Right lobe of liver (tissue), 6 donors: ENCODE measurements around the gene RSAD1. TPM values are rescaled to one million over a fixed set of nuclear protein-coding genes. Genes with fewer than 3 reads are reported as not detected.

ENCODE experiments used
- ATAC-seq, 4 donors: fragments of 200-7000 bp; cut with Tn5 transposase; one replicate each; pipeline ENCODE4 v1.9.1; 2020; ENCODE audit warnings: mild to moderate bottlenecking in 4 of 4, moderate library complexity in 4 of 4
- DNase-seq, 3 donors: peaks; one replicate each; pipeline ENCODE4 v3.0.0-alpha.2; 2020
- H3K27ac ChIP-seq, 3 donors: fragments of 200-600 bp; one replicate each; pipeline ENCODE4 v1.8.0; 2022
- H3K27me3 ChIP-seq, 2 donors: fragments of 200-600 bp; one replicate each; pipeline ENCODE4 v1.8.0; 2022
- H3K36me3 ChIP-seq, 4 donors: fragments of 200-600 bp; sonication (generic) in 1 of 4; one replicate each; pipeline versions ENCODE4 v1.5.1 to v1.8.0; 2017 to 2022; ENCODE audit warnings: control low read depth in 1 of 4
- H3K4me1 ChIP-seq, 4 donors: fragments of 200-600 bp; sonication (generic) in 1 of 4; one replicate each; pipeline versions ENCODE4 v1.5.1 to v1.8.0; 2017 to 2022; ENCODE audit warnings: control low read depth in 1 of 4
- H3K4me3 ChIP-seq, 3 donors: fragments of 200-600 bp; one replicate each; pipeline ENCODE4 v1.8.0; 2022
- H3K9me3 ChIP-seq, 4 donors: fragments of 200-600 bp; sonication (generic) in 1 of 4; one replicate each; pipeline versions ENCODE4 v1.5.1 to v1.8.0; 2017 to 2022; ENCODE audit warnings: control low read depth in 1 of 4
- POLR2A ChIP-seq: fragments of 450-650 bp; IDR thresholded peaks from one replicate; pipeline ENCODE4 v1.6.1; 2017; ENCODE audit warnings: antibody characterized with exemption, mild to moderate bottlenecking
- WGBS: methylation state at CpG from one replicate; pipeline ENCODE4 v1.1.6; 2018; ENCODE audit warnings: low coverage, low lambda C conversion rate; ENCODE audit not compliant: insufficient coverage; ENCODE audit errors: missing lambda C conversion rate; 5-methylcytosine and 5-hydroxymethylcytosine counted together
- intact Hi-C, 2 donors: fragments of 100-400 bp; cut with DNase I; formaldehyde crosslinking; loops; one replicate each; pipeline versions ENCODE4 v1.11.2 to v1.14.1; 2022
- total RNA-seq, 6 experiments: library from RNA; depleted of rRNA in 2 of 6; stranded (reverse); fragments of >200 nt in 2 of 6; fragmentation: NEBNext Ultra II Directional in 3 of 6; extraction: Animal tissue kit (Norgen Biotek cat#: 25700) in 3 of 6; gene quantifications; one replicate each; pipeline versions ENCODE4 v1.1.0 to v1.2.4, GENCODE V29; 2016 to 2023
- TF ChIP-seq, protein P1 (sequence below), 4 donors: fragments of 200-600 bp in 3 of 4; fragments of 450-650 bp in 1 of 4; IDR thresholded peaks; one replicate each; pipeline versions ENCODE4 v1.5.1 to v1.8.0; 2016 to 2022; ENCODE audit warnings: antibody characterized with exemption in 4 of 4, mild to moderate bottlenecking in 2 of 4
- donor health status: DM: no; HTN: yes; CAD: no.
- donor health status: DM: no; HTN: no; CAD: no.
- donor health status: DM: no; HTN: no; CAD: no.
- donor health status: DM: no; HTN: yes; CAD: no.
- donor health status: DM: no; HTN: yes; CAD: no.

Gene RSAD1
- total RNA-seq, 6 experiments from 2014 or later = 17.9 to 26.6 (median 23.4) TPM

DNA sequence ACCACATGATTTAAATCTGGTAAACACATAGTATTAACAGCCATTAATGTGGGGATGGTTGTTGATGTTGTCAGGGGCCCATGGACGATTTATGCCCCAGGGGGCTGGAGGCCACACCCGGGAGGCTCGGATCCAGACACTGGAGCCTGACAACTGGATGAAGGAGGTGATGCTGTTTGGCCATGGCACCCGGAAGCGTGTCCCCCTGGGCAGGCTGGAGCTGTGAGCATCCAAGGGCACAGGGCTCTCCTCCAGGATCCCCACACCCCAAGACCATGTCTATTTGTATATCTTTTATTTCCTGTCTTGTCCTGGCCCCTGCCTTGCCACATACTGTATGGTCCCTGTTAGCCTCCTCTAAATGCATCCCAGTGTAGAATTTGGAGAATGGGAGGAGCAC is 4.6 kb downstream of the RSAD1 start:
- peak overlapping the region in 1 of 3 donors; percentile 55 for H3K27ac ChIP-seq
- no peaks in the 10 kb centered on the region for H3K27me3 ChIP-seq
- no peak for ATAC-seq
- peak in 1 of 3 donors; percentile 21 for DNase-seq
- H3K9me3 ChIP-seq = no peaks in the 10 kb centered on the region
- no peak for TF ChIP-seq POLR2A
- TF ChIP-seq, protein P1, sequence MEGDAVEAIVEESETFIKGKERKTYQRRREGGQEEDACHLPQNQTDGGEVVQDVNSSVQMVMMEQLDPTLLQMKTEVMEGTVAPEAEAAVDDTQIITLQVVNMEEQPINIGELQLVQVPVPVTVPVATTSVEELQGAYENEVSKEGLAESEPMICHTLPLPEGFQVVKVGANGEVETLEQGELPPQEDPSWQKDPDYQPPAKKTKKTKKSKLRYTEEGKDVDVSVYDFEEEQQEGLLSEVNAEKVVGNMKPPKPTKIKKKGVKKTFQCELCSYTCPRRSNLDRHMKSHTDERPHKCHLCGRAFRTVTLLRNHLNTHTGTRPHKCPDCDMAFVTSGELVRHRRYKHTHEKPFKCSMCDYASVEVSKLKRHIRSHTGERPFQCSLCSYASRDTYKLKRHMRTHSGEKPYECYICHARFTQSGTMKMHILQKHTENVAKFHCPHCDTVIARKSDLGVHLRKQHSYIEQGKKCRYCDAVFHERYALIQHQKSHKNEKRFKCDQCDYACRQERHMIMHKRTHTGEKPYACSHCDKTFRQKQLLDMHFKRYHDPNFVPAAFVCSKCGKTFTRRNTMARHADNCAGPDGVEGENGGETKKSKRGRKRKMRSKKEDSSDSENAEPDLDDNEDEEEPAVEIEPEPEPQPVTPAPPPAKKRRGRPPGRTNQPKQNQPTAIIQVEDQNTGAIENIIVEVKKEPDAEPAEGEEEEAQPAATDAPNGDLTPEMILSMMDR (IDR thresholded peaks at IDR 0.05) = no peak
- H3K4me3 ChIP-seq = no peak overlapping the region
- 90% methylated on average over 3 of the region's 5 CpGs for WGBS
- H3K36me3 ChIP-seq = peaks cover 0 to 21% (median 8%) of the 10 kb centered on the region in 4 donors
- H3K4me1 ChIP-seq = peaks cover 0 to 20% (median 5%) of the 10 kb centered on the region in 4 donors
- intact Hi-C loops = loop anchor here in 1 of 2 donors (10.0 kb wide), 1 partner anchor 128 kb away; no protein-coding TSS in a partner anchor

DNA sequence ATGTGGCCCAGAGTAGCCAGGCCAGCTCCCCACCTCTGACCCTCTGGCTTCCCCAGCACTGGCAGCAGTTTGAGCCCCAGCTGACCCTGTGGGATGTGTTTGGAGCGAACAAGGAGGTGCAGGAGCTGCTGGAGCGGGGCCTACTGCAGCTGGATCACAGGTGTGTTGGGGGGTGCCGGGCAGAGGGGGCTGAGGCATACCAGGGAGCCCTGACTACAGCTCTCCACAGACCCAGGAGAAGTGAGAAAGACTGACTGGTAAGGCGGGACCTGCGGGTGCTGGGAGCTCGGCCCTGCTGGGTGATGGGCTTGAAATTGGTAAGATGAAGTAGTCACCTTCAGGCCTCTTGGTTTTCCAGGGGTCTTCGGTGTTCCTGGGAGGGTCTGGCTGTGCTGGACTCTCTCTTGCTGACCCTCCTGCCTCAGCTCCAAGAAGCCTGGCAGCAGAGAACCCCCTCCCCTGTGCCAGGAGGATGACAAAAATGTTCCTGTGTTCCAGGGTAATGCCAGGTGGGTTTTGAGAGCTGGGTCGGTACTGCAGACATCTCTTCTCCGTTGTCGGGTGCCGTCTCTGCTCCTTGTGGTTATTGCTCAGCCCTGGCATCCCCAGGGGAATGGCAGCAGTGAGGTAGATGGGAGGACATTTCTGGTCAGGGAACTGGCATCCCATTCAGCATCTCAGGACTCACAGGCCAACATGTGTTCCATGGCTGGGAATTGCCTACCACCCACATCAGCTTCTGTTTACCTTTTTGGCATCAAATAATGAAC is 5.9 kb downstream of the RSAD1 start:
- Histone ChIP-seq H3K36me3 (peaks cover 0 to 21% (median 8%) of the 10 kb centered on the region in 4 donors), H3K4me3 (no peak overlapping the region), H3K27ac (no peak overlapping the region), H3K9me3 (no peaks in the 10 kb centered on the region), H3K27me3 (no peaks in the 10 kb centered on the region), H3K4me1 (peaks cover 0 to 16% (median 5%) of the 10 kb centered on the region in 4 donors)
- intact Hi-C loops = loop anchor here in 1 of 2 donors (10.0 kb wide), 1 partner anchor 130 kb away; no protein-coding TSS in a partner anchor
- WGBS = no CpG with 5 or more reads among the region's 11 CpGs
- DNase-seq = peak in 1 of 3 donors; percentile 33
- ATAC-seq = no peak
- TF ChIP-seq POLR2A = no peak
- TF ChIP-seq, protein P1 (IDR thresholded peaks at IDR 0.05) = no peak

DNA sequence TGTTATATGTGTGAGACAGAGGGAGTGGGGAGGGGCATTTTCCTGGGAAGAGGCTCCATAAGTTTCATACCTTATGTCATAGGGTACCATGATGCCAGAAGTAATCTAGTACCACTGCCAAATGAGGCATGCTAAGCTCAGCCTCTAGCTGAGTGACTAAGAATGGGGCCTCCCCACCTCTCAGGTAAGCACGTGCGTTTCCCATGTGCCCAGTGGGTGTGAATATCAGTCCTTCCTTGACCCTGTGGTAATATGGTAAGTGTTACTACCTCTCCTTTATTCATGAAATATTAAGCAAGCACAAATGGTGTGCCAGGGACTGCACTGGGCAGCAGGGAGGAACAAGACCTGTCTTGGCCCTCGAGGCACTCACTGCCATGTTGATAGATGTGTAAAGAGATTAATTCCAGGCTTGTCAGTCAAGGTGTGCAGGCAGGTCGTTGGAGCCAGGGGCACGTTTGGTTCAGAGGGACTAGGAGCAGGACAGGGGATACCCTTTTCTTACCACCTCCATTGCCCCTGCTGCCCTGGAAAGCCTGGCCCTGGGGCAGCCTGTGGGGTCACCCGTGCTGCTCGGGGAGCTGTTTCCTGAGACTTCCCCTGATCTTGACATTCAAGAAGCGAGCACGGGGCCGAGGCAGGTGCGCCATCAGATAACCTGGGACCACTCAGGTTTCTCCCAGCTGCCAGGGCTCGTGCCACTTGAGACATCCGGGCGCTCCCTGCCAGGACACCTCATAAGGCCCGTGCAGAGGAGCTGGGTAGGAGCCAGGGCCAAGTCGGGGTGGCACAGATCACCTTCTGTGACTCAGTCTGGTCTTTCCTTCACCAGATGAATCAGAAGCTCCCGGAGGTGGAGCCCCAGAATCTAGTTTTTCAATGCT is 8.8 kb downstream of the RSAD1 start:
- DNase-seq = no peak
- Histone ChIP-seq H3K27me3 (no peaks in the 10 kb centered on the region), H3K9me3 (no peaks in the 10 kb centered on the region), H3K27ac (no peak overlapping the region), H3K4me1 (peaks cover 0 to 4% (median 2%) of the 10 kb centered on the region in 4 donors), H3K36me3 (peaks cover 0 to 21% (median 8%) of the 10 kb centered on the region in 4 donors), H3K4me3 (no peak overlapping the region)
- intact Hi-C loops = loop anchor here in 1 of 2 donors (10.0 kb wide), 1 partner anchor 133 kb away; no protein-coding TSS in a partner anchor
- 91% methylated on average over 5 of the region's 17 CpGs for WGBS
- ATAC-seq = no peak
- TF ChIP-seq, protein P1 (IDR thresholded peaks at IDR 0.05) = no peak

DNA sequence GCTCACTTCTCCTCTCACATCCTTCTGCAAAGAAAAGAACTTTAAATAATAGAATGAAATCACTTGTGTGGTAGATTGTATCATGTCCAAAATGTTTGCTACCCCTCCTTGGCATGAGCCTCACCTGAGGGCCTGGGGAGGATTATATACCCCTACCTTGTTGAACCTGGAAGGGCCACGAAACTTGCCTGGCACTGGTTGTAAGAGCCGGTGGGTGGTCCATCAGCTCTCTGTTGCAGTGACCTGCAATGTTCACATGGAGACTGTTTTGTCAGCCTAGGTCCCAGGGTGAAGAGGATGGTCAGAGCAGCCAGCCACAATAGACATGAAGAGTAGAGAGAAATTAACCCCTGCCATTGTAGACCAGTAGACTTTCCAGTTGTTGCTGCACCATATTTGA is 10.2 kb downstream of the RSAD1 start:
- TF ChIP-seq, protein P1 (IDR thresholded peaks at IDR 0.05) = no peak
- no peak for TF ChIP-seq POLR2A

More for the DNA sequence above, 10.2 kb downstream of the RSAD1 start:
- Histone ChIP-seq H3K4me3 (no peak overlapping the region), H3K9me3 (no peaks in the 10 kb centered on the region), H3K4me1 (no peaks in the 10 kb centered on the region), H3K27ac (no peak overlapping the region), H3K27me3 (no peaks in the 10 kb centered on the region), H3K36me3 (peaks cover 0 to 16% (median 8%) of the 10 kb centered on the region in 4 donors)
- ATAC-seq (no peak), DNase-seq (no peak)
- intact Hi-C loops = loop anchor here in 1 of 2 donors (10.0 kb wide), 1 partner anchor 134 kb away; no protein-coding TSS in a partner anchor
- no CpG with 5 or more reads among the region's 2 CpGs for WGBS
